Central memory CD4-positive, alpha-beta T cell (primary cell): ENCODE results near the gene ZNF99.
"Not testable (repeated sequence)": the region's sequence is repeated elsewhere in the genome, so short reads cannot be mapped to it uniquely, and the experiment has no call there.

Experiments used
- DNase-seq: peaks from one replicate; pipeline ENCODE4 v3.0.0; 2022
- total RNA-seq, 3 experiments: gene quantifications; one replicate each; lab custom pipeline; 2026; lab: John Stamatoyannopoulos, UW

ZNF99 gene
- total RNA-seq = 0.05 to 0.19 (median 0.07) reads per million in 3 experiments

GRCh38 chr19:22783651-22784410 lies at the start of gene ZNF99:
ZNF99 (minus strand) TSS chr19:22784151; CDS start chr19:22784016, 135 bp downstream.
- no peak for DNase-seq

GRCh38 chr19:22832031-22832762 lies 48.2 kb upstream of the ZNF99 start, which contains the start of gene ZNF723:
ZNF723 (plus strand) TSS chr19:22832291; CDS start chr19:22832380, 89 bp downstream.
- DNase-seq = no peak

- DNase-seq = no peak
These were observed 47.3 kb upstream of the ZNF99 start for GRCh38 chr19:22831211-22831610.

- DNase-seq = no peak
These were observed 30.2 kb upstream of the ZNF99 start for GRCh38 chr19:22814124-22814523.

GRCh38 chr19:22807061-22807835 lies 23.3 kb upstream of the ZNF99 start:
- DNase-seq = no peak

- DNase-seq = no peak
These were observed 22.5 kb upstream of the ZNF99 start for GRCh38 chr19:22806418-22806817.

- no peak for DNase-seq
These were observed 13.1 kb upstream of the ZNF99 start for GRCh38 chr19:22797040-22797439.

- DNase-seq = not testable (repeated sequence)
These were observed 8.9 kb upstream of the ZNF99 start for GRCh38 chr19:22792863-22793262.

- DNase-seq = no peak
These were observed 47.9 kb downstream of the ZNF99 start for GRCh38 chr19:22735911-22736645.

GRCh38 chr19:22733691-22734090 lies 50.3 kb downstream of the ZNF99 start:
- no peak for DNase-seq

- DNase-seq = not testable (repeated sequence)
These were observed 55.7 kb downstream of the ZNF99 start for GRCh38 chr19:22728214-22728613.

GRCh38 chr19:22721533-22721932 lies 62.4 kb downstream of the ZNF99 start:
- DNase-seq = not testable (repeated sequence)

- no peak for DNase-seq
These were observed 75.0 kb downstream of the ZNF99 start for GRCh38 chr19:22708983-22709382.

- not testable (repeated sequence) for DNase-seq
These were observed 80.9 kb downstream of the ZNF99 start for GRCh38 chr19:22703096-22703495.

- DNase-seq = not testable (repeated sequence)
These were observed 81.3 kb downstream of the ZNF99 start for GRCh38 chr19:22702661-22703060.
